Esophagus muscularis mucosa (tissue), 3 donors: ENCODE data around the gene PDK3.

ENCODE experiments used
- POLR2AphosphoS5 ChIP-seq, 2 donors: sonication (generic); formaldehyde crosslinking; IDR thresholded peaks; one replicate each; pipeline ENCODE4 v1.6.1; 2017; ENCODE audit warnings: antibody characterized with exemption in 2 of 2
- TF ChIP-seq, protein P1 (sequence below), 3 experiments: fragments of 200-600 bp in 2 of 3; fragments of 450-650 bp in 1 of 3; sonication (generic) in 2 of 3; IDR thresholded peaks; one replicate each; pipeline ENCODE4 v1.5.1; 2017 to 2019; ENCODE audit warnings: antibody characterized with exemption in 3 of 3, mild to moderate bottlenecking in 2 of 3, moderate library complexity in 1 of 3

DNA sequence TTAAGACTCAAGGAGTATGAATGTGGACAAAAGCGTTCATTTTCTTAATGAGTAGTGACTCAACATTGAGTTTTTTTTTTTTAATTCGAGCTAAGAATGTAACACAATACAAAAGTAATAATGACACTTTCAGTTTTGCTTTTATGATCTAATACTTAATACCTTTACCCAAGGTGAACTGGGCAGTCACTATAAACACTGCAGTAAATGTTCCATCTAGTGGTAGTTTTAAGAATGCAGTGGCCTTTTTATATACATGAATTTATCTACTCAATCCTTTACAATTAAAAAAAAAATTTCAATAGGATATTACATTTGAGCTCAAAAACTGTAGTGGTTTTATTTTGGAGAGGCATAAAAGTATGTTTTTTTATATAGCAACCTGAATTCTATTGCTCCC lies 33.9 kb downstream of the PDK3 start:
- TF ChIP-seq, protein P1, sequence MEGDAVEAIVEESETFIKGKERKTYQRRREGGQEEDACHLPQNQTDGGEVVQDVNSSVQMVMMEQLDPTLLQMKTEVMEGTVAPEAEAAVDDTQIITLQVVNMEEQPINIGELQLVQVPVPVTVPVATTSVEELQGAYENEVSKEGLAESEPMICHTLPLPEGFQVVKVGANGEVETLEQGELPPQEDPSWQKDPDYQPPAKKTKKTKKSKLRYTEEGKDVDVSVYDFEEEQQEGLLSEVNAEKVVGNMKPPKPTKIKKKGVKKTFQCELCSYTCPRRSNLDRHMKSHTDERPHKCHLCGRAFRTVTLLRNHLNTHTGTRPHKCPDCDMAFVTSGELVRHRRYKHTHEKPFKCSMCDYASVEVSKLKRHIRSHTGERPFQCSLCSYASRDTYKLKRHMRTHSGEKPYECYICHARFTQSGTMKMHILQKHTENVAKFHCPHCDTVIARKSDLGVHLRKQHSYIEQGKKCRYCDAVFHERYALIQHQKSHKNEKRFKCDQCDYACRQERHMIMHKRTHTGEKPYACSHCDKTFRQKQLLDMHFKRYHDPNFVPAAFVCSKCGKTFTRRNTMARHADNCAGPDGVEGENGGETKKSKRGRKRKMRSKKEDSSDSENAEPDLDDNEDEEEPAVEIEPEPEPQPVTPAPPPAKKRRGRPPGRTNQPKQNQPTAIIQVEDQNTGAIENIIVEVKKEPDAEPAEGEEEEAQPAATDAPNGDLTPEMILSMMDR (IDR thresholded peaks at IDR 0.05), result peak; percentile 60 to 64 (median 62)
- no peak for TF ChIP-seq POLR2AphosphoS5 (IDR thresholded peaks at IDR 0.05)
